H1 (cell line): ENCODE results near the gene DLX2. TPM values are rescaled to one million over a fixed set of nuclear protein-coding genes. Genes with fewer than 3 reads are reported as not detected.

Source experiments
- CHD7 ChIP-seq: fragments of 300-600 bp; sonication (generic); IDR thresholded peaks from 2 replicates; pipeline ENCODE4 v1.7.1; 2012; ENCODE audit warnings: low read length, moderate library complexity, mild to moderate bottlenecking, inconsistent platforms; ENCODE audit not compliant: insufficient replicate concordance
- EGR1 ChIP-seq: IDR thresholded peaks from 2 replicates; pipeline ENCODE4 v1.6.1; 2011; ENCODE audit warnings: low read depth, low read length, borderline replicate concordance
- HDAC2 ChIP-seq, 2 experiments: fragments of 300-600 bp in 1 of 2; sonication (generic) in 1 of 2; IDR thresholded peaks; 2 replicates each; pipeline ENCODE4 v1.6.1; 2011 to 2012; ENCODE audit warnings: low read depth in 2 of 2, low read length in 2 of 2, mild to moderate bottlenecking in 2 of 2, moderate library complexity in 2 of 2, borderline replicate concordance in 1 of 2, inconsistent platforms in 1 of 2
- TBP ChIP-seq: IDR thresholded peaks from 2 replicates; pipeline ENCODE4 v1.6.1; 2011; ENCODE audit warnings: low read depth, low read length, improper control_type of control experiment
- USF2 ChIP-seq: IDR thresholded peaks from 2 replicates; pipeline ENCODE4 v1.6.1; 2011; ENCODE audit warnings: low read length, improper control_type of control experiment
- YY1 ChIP-seq: IDR thresholded peaks from 2 replicates; pipeline ENCODE4 v1.6.1; 2011; ENCODE audit warnings: low read depth, mild to moderate bottlenecking, low read length
- polyA plus RNA-seq, 7 experiments: library from polyadenylated mRNA; depleted of rRNA in 3 of 7; stranded (reverse) in 5 of 7; unstranded in 2 of 7; fragments of >200 nt in 5 of 7; fragments of 200-250 nt in 2 of 7; gene quantifications; 1 replicate in 5 of 7; 2 replicates in 1 of 7; 4 replicates in 1 of 7; pipeline versions ENCODE4 v1.2.1 to v1.2.3, GENCODE V29; 2011 to 2013; ENCODE audit warnings: missing spikeins in 2 of 7, mixed read lengths in 2 of 7
- total RNA-seq: library from RNA; stranded (reverse); fragmentation: NEBNext Ultra II Directional; extraction: Animal tissue kit (Norgen Biotek cat#: 25700); gene quantifications from 2 replicates; pipeline ENCODE4 v1.2.1, GENCODE V29; 2021

DLX2 gene
- total and polyA plus RNA-seq, 2 of the 8 experiments (the other 6 are each of a cell fraction or from before 2014, with no cell fraction given): 0.45 TPM; not detected in 1

- TF ChIP-seq CHD7 (no peak), HDAC2 (IDR thresholded peaks at IDR 0.05; ENCODE audit: borderline replicate concordance in 1 of 2, low read depth in 2 of 2, low read length in 2 of 2) (no peak), USF2 (no peak), EGR1 (no peak), TBP (no peak), YY1 (no peak)
These were observed 41.1 kb upstream of the DLX2 start (continued) for GRCh38 chr2:172143817-172144216.
